Progenitor cell of endocrine pancreas (in vitro differentiated cells): ENCODE measurements around the gene SIRT1. TPM values are rescaled to one million over a fixed set of nuclear protein-coding genes. Genes with fewer than 3 reads are reported as not detected.

Experiments used
- DNase-seq: peaks from one replicate; pipeline ENCODE4 v3.0.0; 2021; ENCODE audit warnings: low spot score; ENCODE audit not compliant: unreplicated experiment
- H3K27ac Mint-ChIP-seq: 2 replicates; pipeline ENCODE4 v1.8.0; 2021; ENCODE audit warnings: mild to moderate bottlenecking, moderate library complexity, mixed read lengths
- H3K27me3 Mint-ChIP-seq: 2 replicates; pipeline ENCODE4 v1.8.0; 2021; ENCODE audit warnings: mixed read lengths
- H3K36me3 Mint-ChIP-seq: 2 replicates; pipeline ENCODE4 v1.8.0; 2022; ENCODE audit warnings: mixed read lengths; ENCODE audit not compliant: insufficient read depth
- H3K4me1 Mint-ChIP-seq: 2 replicates; pipeline ENCODE4 v1.8.0; 2021; ENCODE audit warnings: low read depth, mixed read lengths
- H3K4me3 Mint-ChIP-seq: 2 replicates; pipeline ENCODE4 v1.8.0; 2021; ENCODE audit warnings: low read depth, mild to moderate bottlenecking, moderate library complexity, mixed read lengths
- H3K9me3 Mint-ChIP-seq: 2 replicates; pipeline ENCODE4 v1.8.0; 2021; ENCODE audit warnings: low read depth, mixed read lengths
- CTCF ChIP-seq: fragments of 200-600 bp; sonication (generic); IDR thresholded peaks from one replicate; pipeline ENCODE4 v1.5.0; 2021; ENCODE audit warnings: antibody characterized with exemption, mild to moderate bottlenecking; ENCODE audit not compliant: unreplicated experiment
- total RNA-seq: library from RNA; stranded (reverse); gene quantifications from 2 replicates; pipeline ENCODE4 v1.2.1, GENCODE V29; 2021

The SIRT1 gene
- total RNA-seq, 1 donor from 2014 or later: 36.2 TPM

- H3K27me3 Mint-ChIP-seq: no peaks in the 10 kb centered on the region
- peaks cover 4% of the 10 kb centered on the region for H3K4me1 Mint-ChIP-seq
- peaks cover 3% of the 10 kb centered on the region for H3K9me3 Mint-ChIP-seq
- no peak overlapping the region for H3K27ac Mint-ChIP-seq
- no peak for TF ChIP-seq CTCF
- no peak overlapping the region for H3K4me3 Mint-ChIP-seq
- peaks cover 1% of the 10 kb centered on the region for H3K36me3 Mint-ChIP-seq
- DNase-seq: no peak
These were observed 31.7 kb upstream of the SIRT1 start for GRCh38 chr10:67852761-67853160.

GRCh38 chr10:67853512-67853911 is 30.9 kb upstream of the SIRT1 start:
- peaks cover 4% of the 10 kb centered on the region for H3K4me1 Mint-ChIP-seq
- TF ChIP-seq CTCF: no peak
- peaks cover 3% of the 10 kb centered on the region for H3K9me3 Mint-ChIP-seq
- H3K27me3 Mint-ChIP-seq: no peaks in the 10 kb centered on the region
- no peak for DNase-seq
- no peak overlapping the region for H3K4me3 Mint-ChIP-seq
- peaks cover 1% of the 10 kb centered on the region for H3K36me3 Mint-ChIP-seq
- H3K27ac Mint-ChIP-seq: no peak overlapping the region

- H3K9me3 Mint-ChIP-seq: no peaks in the 10 kb centered on the region
- no peak overlapping the region for H3K4me3 Mint-ChIP-seq
- no peaks in the 10 kb centered on the region for H3K36me3 Mint-ChIP-seq
- no peak for TF ChIP-seq CTCF
- DNase-seq: no peak
- no peaks in the 10 kb centered on the region for H3K27me3 Mint-ChIP-seq
- H3K27ac Mint-ChIP-seq: no peak overlapping the region
- H3K4me1 Mint-ChIP-seq: peaks cover 6% of the 10 kb centered on the region
These were observed 25.5 kb upstream of the SIRT1 start for GRCh38 chr10:67858971-67859370.

GRCh38 chr10:67861750-67862432 is 22.6 kb upstream of the SIRT1 start:
- H3K4me1 Mint-ChIP-seq: peaks cover 6% of the 10 kb centered on the region
- no peaks in the 10 kb centered on the region for H3K36me3 Mint-ChIP-seq
- H3K4me3 Mint-ChIP-seq: no peak overlapping the region
- no peaks in the 10 kb centered on the region for H3K27me3 Mint-ChIP-seq
- TF ChIP-seq CTCF: no peak
- no peak for DNase-seq
- no peak overlapping the region for H3K27ac Mint-ChIP-seq
- H3K9me3 Mint-ChIP-seq: no peaks in the 10 kb centered on the region

GRCh38 chr10:67863094-67863493 is 21.4 kb upstream of the SIRT1 start:
- no peak for DNase-seq
- Mint-ChIP-seq H3K4me3 (no peak overlapping the region), H3K4me1 (peaks cover 6% of the 10 kb centered on the region), H3K27ac (no peak overlapping the region), H3K27me3 (no peaks in the 10 kb centered on the region), H3K36me3 (no peaks in the 10 kb centered on the region), H3K9me3 (no peaks in the 10 kb centered on the region)
- TF ChIP-seq CTCF: no peak
